ENCODE measurements around the gene HLA-DQA1.
"Not testable (repeated sequence)": the region's sequence is repeated elsewhere in the genome, so short reads cannot be mapped to it uniquely, and the experiment has no call there.

HLA-DQA1 gene

DNA sequence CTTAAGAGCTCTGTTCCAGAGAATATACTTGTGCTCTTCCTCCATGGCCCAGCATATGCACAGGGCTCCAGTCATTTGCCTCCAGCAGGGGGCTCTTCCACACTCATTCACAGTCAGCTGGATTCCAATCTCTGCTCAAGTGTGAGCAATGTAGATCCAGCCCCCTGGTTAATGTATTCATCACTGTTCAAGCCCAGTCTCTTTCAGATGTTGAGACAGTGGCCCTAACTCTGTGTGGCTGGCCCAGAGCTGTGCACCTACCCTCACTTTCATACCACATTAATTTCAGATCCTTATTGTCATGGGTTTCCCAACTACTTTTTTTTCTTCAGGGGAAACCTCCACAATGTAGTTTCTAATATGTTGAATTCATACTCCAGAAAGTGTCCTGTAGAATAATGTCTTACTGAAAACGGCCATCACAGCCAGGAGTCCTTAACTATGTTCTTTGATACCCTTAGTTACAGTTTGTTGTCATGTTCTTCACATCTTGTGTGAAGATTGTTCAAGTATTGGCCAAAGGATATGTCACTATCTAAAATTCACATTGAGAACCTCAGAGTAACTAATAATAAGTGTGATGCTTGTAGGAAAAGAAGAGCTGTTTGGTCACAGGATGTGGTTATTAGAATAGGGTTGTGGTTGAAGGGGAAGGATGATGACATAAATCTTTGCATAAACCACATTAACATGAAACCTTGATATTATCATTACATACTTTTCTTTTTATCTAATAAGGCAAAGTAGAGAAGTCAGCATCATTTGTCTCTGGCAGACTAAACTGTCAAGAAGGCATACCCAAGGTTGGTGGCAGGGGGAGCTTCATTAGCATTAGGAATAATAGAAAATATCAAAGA lies 14.4 kb upstream of the HLA-DQA1 start:
- DNase-seq (ENCODE audit: low read depth), result no peak

GRCh38 chr6:32623693-32624092 lies 13.5 kb upstream of the HLA-DQA1 start:
- DNase-seq (ENCODE audit: low read depth), result no peak

GRCh38 chr6:32624565-32624964 lies 12.6 kb upstream of the HLA-DQA1 start:
- DNase-seq (ENCODE audit: low read depth), result no peak

GRCh38 chr6:32625137-32625536 lies 12.1 kb upstream of the HLA-DQA1 start:
- no peak for DNase-seq (ENCODE audit: low read depth)

GRCh38 chr6:32627249-32627648 lies 10.0 kb upstream of the HLA-DQA1 start:
- no peak for DNase-seq (ENCODE audit: low read depth)

DNA sequence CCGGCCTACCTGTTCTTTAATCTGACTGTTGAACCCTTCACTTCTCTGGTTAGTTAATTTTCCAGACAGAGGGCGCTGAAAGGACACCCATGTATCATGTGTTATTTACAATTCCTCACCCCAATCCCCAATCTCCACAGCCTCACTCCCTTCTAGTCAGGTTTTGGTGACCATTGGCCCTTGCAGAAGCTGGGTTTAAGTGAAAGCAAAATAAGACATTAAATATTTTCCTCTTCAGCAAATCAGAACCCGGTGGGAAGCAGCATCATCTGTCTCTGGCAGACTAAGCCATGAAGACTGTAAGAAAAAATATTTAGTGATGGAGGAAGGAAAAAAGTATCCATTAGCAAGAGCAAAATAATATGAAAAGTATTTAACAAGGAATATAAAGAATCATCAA lies 9.4 kb upstream of the HLA-DQA1 start:
- no peak for DNase-seq (ENCODE audit: low read depth)

DNA sequence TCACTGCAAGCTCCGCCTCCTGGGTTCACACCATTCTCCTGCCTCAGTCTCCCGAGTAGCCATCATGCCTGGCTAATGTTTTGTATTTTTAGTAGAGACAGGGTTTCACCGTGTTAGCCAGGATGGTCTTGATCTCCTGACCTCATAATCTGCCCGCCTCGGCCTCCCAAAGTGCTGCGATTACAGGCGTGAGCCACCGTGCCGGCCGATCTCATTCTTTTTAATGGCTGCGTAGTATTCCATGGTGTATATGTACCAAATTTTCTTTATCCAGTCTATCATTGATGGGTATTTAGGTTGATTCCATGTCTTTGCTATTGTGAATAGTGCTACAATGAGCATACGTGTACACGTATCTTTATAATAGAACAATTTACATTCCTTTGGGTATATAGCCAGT lies 7.4 kb upstream of the HLA-DQA1 start:
- DNase-seq (ENCODE audit: low read depth), result not testable (repeated sequence)

- no peak for DNase-seq (ENCODE audit: low read depth)
Observed at GRCh38 chr6:32635526-32636123, 1.6 kb upstream of the HLA-DQA1 start.

DNA sequence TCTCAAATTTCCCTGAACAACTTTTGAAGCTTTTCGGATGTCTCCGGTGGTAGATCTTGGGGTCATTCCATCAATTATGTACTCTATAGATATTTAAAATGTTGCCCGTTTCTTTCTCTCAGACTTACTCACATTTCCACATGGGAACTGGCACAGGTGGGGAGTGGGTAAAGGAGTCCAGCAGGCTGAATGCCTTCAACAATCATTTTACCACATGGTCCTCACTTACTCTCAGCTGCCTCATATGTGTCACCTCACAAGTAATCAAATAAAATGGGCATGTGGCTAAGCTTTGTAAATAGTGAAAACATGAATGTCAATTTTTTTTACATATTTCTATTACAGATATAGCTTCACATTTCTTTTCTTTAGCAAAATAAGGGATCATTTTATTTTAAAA lies 677 bp downstream of the HLA-DQA1 start:
- DNase-seq (ENCODE audit: low read depth), result no peak

- DNase-seq (ENCODE audit: low read depth), result no peak
Observed at GRCh38 chr6:32638532-32639219, 1.5 kb downstream of the HLA-DQA1 start.

DNA sequence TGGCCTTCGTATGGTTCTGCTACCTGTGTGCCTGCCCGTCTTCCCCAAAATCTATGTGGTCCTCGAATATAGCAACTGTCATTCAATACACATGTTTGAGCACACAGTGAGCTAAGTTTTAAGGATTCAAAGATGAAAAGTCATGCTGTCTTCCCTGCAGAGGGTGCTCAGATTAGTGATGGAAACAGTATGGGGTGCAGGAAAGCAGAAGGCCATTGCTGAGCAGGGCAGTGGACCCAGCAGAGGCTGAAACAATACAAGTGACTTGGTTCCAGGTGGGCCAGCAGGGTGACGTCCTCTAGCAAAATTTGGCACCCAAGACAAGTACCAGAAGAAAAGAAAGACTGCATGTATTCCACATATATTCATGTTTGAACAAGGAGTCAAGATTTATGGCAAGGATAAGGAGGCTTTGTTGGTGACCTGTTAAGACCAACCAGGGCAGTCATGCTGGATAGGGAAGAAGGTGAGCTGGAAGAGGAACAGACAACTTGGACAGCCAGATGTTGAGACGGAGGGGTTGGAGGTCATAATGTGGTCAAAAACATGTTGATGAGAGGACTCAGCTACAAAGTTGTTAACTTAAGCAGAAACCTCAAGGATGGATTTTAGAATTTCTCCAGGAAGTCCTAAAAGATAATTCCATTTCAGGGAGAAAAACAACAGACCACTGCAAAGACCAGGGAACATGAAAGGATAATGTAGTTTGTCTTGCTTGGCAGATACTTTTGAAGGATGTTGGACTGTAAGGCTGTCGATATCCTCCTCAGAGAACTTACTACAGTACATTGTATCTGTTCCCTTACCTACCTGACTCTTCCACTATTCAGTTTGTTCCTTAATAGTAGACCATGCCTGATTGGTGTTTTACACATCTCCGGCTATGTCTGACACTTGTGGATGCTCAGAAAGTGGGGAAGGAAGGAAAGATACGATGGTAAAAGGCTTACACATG lies 2.5 kb downstream of the HLA-DQA1 start:
- no peak for DNase-seq (ENCODE audit: low read depth)

GRCh38 chr6:32641122-32641521 lies 3.9 kb downstream of the HLA-DQA1 start:
- DNase-seq (ENCODE audit: low read depth), result no peak

GRCh38 chr6:32641785-32642719 lies 4.8 kb downstream of the HLA-DQA1 start:
- not testable (repeated sequence) for DNase-seq (ENCODE audit: low read depth)

DNA sequence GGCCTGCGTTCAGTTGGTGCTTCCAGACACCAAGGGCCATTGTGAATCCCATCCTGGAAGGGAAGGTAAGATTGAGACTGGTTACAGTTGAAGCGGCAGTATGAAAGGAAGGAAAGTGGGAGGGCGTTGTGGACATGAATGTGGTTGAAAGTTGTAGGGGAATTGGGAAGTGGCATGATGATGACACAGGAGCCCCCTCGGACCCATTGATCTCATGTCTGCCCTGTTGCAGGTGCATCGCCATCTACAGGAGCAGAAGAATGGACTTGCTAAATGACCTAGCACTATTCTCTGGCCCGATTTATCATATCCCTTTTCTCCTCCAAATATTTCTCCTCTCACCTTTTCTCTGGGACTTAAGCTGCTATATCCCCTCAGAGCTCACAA lies 5.5 kb downstream of the HLA-DQA1 start:
- DNase-seq (ENCODE audit: low read depth), result no peak

GRCh38 chr6:32643904-32644303 lies 6.7 kb downstream of the HLA-DQA1 start:
- no peak for DNase-seq (ENCODE audit: low read depth)

DNA sequence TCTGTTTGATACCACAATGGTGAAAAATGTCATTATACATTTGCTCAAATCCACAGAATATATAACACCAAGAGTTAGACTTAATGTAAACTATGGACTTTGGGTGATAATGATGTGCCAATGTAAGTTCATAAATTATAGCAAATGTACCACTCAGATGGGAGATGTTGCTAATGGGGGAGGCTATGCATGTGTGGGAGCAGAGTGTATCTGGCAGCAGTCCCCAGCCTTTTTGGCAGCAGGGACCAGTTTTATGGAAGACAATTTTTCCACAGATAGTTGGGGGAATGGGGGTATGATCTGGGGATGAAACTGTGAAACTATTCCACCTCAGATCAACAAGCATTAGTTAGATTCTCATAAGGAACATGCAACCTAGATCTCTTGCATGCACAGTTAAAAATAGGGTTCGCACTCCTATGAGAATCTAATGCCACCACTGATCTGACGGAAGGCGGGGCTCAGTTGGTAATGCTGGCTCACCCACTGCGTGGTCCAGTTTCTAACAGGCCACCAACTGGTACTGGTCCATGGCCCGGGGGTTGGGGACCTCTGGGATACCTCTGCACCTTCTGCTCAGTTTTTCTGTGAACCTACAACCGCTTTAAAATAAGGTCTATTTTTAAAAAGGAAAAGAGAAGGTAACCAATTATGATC lies 8.0 kb downstream of the HLA-DQA1 start:
- DNase-seq (ENCODE audit: low read depth), result no peak

DNA sequence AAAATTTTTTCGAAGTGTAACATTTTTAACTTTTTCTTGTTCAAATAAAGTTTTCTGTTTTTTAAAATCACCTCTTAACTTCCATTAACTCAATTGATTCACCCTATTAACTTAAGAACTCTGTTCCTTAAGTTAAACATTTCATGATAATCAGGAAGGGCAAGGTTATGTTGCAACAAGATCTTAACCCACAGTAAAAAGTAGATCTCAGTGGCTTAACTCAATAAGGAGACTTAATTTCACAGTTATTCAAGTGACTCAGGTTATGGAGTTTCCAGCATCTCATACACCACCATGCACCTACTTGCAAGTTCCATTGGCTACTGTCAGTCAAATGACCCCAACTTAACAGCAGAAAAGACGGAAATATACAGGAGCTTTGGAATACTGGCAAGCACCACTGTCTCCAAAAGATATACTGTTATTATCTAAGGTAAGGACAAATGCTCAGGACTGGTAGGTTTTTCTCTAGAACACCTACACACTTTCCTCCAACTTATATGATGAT lies 18.1 kb downstream of the HLA-DQA1 start:
- no peak for DNase-seq (ENCODE audit: low read depth)

- DNase-seq (ENCODE audit: low read depth), result not testable (repeated sequence)
Observed at GRCh38 chr6:32657329-32657728, 20.1 kb downstream of the HLA-DQA1 start.

GRCh38 chr6:32657819-32658218 lies 20.6 kb downstream of the HLA-DQA1 start:
- not testable (repeated sequence) for DNase-seq (ENCODE audit: low read depth)
